H1 (cell line): Measurements from ENCODE around the gene GLIS2. TPM values are rescaled to one million over a fixed set of nuclear protein-coding genes. Genes with fewer than 3 reads are reported as not detected.

Experiments used
- CTCF ChIA-PET: fragments of 300-600 bp; sonication (Branson Sonifier 250); formaldehyde crosslinking; loops from one replicate; lab custom pipeline; 2021; ENCODE audit not compliant: partially characterized antibody; lab: Charles Lee
- POLR2A ChIA-PET: fragments of 300-600 bp; sonication (Branson Sonifier 250); formaldehyde crosslinking; loops from one replicate; lab custom pipeline; 2021; ENCODE audit warnings: inconsistent platforms; ENCODE audit not compliant: partially characterized antibody; lab: Charles Lee
- DNase-seq, 2 experiments: peaks; one replicate each; pipeline versions ENCODE4 v3.0.0 to v3.0.0-alpha.2; 2010 to 2022; ENCODE audit warnings: low spot score in 2 of 2, low read depth in 1 of 2, mixed read lengths in 1 of 2
- FAIRE-seq: peaks from 2 replicates; lab custom pipeline; 2011; peaks lifted over from hg19 to GRCh38; lab: Jason Lieb, UNC
- H2AFZ ChIP-seq: 2 replicates; pipeline ENCODE4 v1.8.1; 2012; ENCODE audit warnings: low read length, inconsistent platforms
- H2AK5ac ChIP-seq: 2 replicates; pipeline ENCODE4 v1.6.1; 2013; ENCODE audit warnings: low read depth, low read length
- H2BK120ac ChIP-seq: replicated peaks from 2 replicates; pipeline ENCODE3; 2013; ENCODE audit warnings: low read depth, low read length, inconsistent platforms
- H2BK12ac ChIP-seq: 2 replicates; pipeline ENCODE4 v1.6.1; 2013; ENCODE audit warnings: low read depth, low read length
- H2BK15ac ChIP-seq: 2 replicates; pipeline ENCODE4 v1.6.1; 2013; ENCODE audit warnings: low read length
- H2BK20ac ChIP-seq: 2 replicates; pipeline ENCODE4 v1.6.1; 2013; ENCODE audit warnings: low read length
- H2BK5ac ChIP-seq: 2 replicates; pipeline ENCODE4 v1.6.1; 2013; ENCODE audit warnings: low read depth, low read length
- H3K14ac ChIP-seq: 2 replicates; pipeline ENCODE4 v1.6.1; 2013; ENCODE audit warnings: inconsistent platforms; ENCODE audit not compliant: insufficient read length
- H3K18ac ChIP-seq: 2 replicates; pipeline ENCODE4 v1.6.1; 2013; ENCODE audit warnings: low read length; ENCODE audit errors: extremely low read depth
- H3K23ac ChIP-seq: 2 replicates; pipeline ENCODE4 v1.6.1; 2013; ENCODE audit warnings: inconsistent platforms; ENCODE audit not compliant: insufficient read length
- H3K23me2 ChIP-seq: 2 replicates; pipeline ENCODE4 v1.6.1; 2013; ENCODE audit warnings: low read depth, low read length
- H3K27ac ChIP-seq: 2 replicates; pipeline ENCODE4 v1.6.1; 2011; ENCODE audit warnings: low read depth, low read length, inconsistent platforms
- H3K27me3 ChIP-seq, 4 experiments: replicated peaks in 1 of 4; 1 replicate in 1 of 4; 2 replicates in 3 of 4; pipeline versions ENCODE4 v1.6.1 to v1.8.1; 2011 to 2013; ENCODE audit warnings: low read length in 3 of 4, mild to moderate bottlenecking in 3 of 4, inconsistent platforms in 2 of 4, mixed read lengths in 2 of 4, moderate library complexity in 1 of 4; ENCODE audit not compliant: control insufficient read depth in 3 of 4, insufficient read depth in 3 of 4; ENCODE audit errors: extremely low read depth in 1 of 4
- H3K36me3 ChIP-seq, 4 experiments: 2 replicates each; pipeline versions ENCODE4 v1.6.1 to v1.8.1; 2011 to 2013; ENCODE audit warnings: mild to moderate bottlenecking in 4 of 4, low read length in 3 of 4, moderate library complexity in 2 of 4, control low read depth in 1 of 4, inconsistent platforms in 1 of 4; ENCODE audit not compliant: insufficient read depth in 4 of 4, control insufficient read depth in 2 of 4
- H3K4ac ChIP-seq: replicated peaks from 2 replicates; pipeline ENCODE3; 2013; ENCODE audit warnings: low read length, low read depth, mixed read lengths, inconsistent platforms; ENCODE audit not compliant: insufficient read length
- H3K4me1 ChIP-seq, 4 experiments: replicated peaks in 1 of 4; 1 replicate in 1 of 4; 2 replicates in 3 of 4; pipeline versions ENCODE4 v1.6.1 to v1.8.1; 2011 to 2013; ENCODE audit warnings: low read length in 3 of 4, inconsistent platforms in 2 of 4, mixed read lengths in 1 of 4; ENCODE audit not compliant: insufficient read depth in 4 of 4, control insufficient read depth in 3 of 4
- H3K4me2 ChIP-seq, 2 experiments: 2 replicates each; pipeline versions ENCODE4 v1.6.1 to v1.8.1; 2011 to 2013; ENCODE audit warnings: low read depth in 2 of 2, low read length in 2 of 2, control low read depth in 1 of 2, inconsistent platforms in 1 of 2, mild to moderate bottlenecking in 1 of 2; ENCODE audit not compliant: insufficient read depth in 1 of 2
- H3K4me3 ChIP-seq, 4 experiments: fragments of 200-600, 300-600 bp in 1 of 4; sonication (generic), shearing (Covaris generic), sonication (Bioruptor Twin) in 1 of 4; 2 replicates each; pipeline versions ENCODE4 v1.5.1 to v1.8.1; 2011 to 2016; ENCODE audit warnings: low read length in 4 of 4, low read depth in 3 of 4, control low read depth in 2 of 4, inconsistent platforms in 2 of 4, mild to moderate bottlenecking in 2 of 4, mixed read lengths in 1 of 4, moderate library complexity in 1 of 4; ENCODE audit not compliant: insufficient read depth in 2 of 4; ENCODE audit errors: extremely low read depth in 1 of 4
- H3K56ac ChIP-seq: replicated peaks from 2 replicates; pipeline ENCODE3; 2013; ENCODE audit warnings: low read depth, mild to moderate bottlenecking, mixed read lengths, low read length, inconsistent platforms; ENCODE audit not compliant: insufficient read length
- H3K79me1 ChIP-seq: 2 replicates; pipeline ENCODE4 v1.6.1; 2013; ENCODE audit warnings: low read depth, low read length, control low read depth
- H3K79me2 ChIP-seq, 2 experiments: 2 replicates each; pipeline versions ENCODE4 v1.6.1 to v1.8.1; 2012 to 2013; ENCODE audit warnings: low read length in 2 of 2, mild to moderate bottlenecking in 2 of 2, inconsistent platforms in 1 of 2; ENCODE audit not compliant: insufficient read depth in 2 of 2, control insufficient read depth in 1 of 2
- H3K9ac ChIP-seq, 4 experiments: replicated peaks in 1 of 4; 1 replicate in 1 of 4; 2 replicates in 3 of 4; pipeline versions ENCODE4 v1.6.1 to v1.8.1; 2011 to 2013; ENCODE audit warnings: low read depth in 3 of 4, low read length in 3 of 4, control low read depth in 2 of 4, mild to moderate bottlenecking in 2 of 4, moderate library complexity in 2 of 4, inconsistent platforms in 1 of 4; ENCODE audit errors: extremely low read depth in 1 of 4
- H3K9me3 ChIP-seq, 2 experiments: 2 replicates each; pipeline versions ENCODE4 v1.6.1 to v1.8.1; 2012 to 2013; ENCODE audit warnings: mild to moderate bottlenecking in 2 of 2, moderate library complexity in 2 of 2, control low read depth in 1 of 2, inconsistent platforms in 1 of 2, low read depth in 1 of 2, low read length in 1 of 2, mixed read lengths in 1 of 2; ENCODE audit not compliant: insufficient read depth in 2 of 2
- H4K20me1 ChIP-seq, 2 experiments: replicated peaks in 1 of 2; 2 replicates each; pipeline versions ENCODE3 to v1.8.1; 2011 to 2013; ENCODE audit warnings: inconsistent platforms in 2 of 2, low read length in 2 of 2, mild to moderate bottlenecking in 1 of 2; ENCODE audit not compliant: insufficient read depth in 2 of 2, control insufficient read depth in 1 of 2
- H4K5ac ChIP-seq: 2 replicates; pipeline ENCODE4 v1.6.1; 2013; ENCODE audit warnings: low read length, low read depth, mixed read lengths, inconsistent platforms; ENCODE audit not compliant: insufficient read length
- H4K8ac ChIP-seq: 2 replicates; pipeline ENCODE4 v1.8.0; 2013; ENCODE audit warnings: mild to moderate bottlenecking, moderate library complexity, low read length, inconsistent platforms; ENCODE audit not compliant: insufficient read depth; ENCODE audit errors: extremely low read depth
- H4K91ac ChIP-seq: replicated peaks from 2 replicates; pipeline ENCODE3; 2013; ENCODE audit warnings: low read length, mixed read lengths, inconsistent platforms; ENCODE audit not compliant: insufficient read length
- CHD2 ChIP-seq: IDR thresholded peaks from 2 replicates; pipeline ENCODE4 v1.6.1; 2012; ENCODE audit warnings: low read length, improper control_type of control experiment
- CTCF ChIP-seq, 3 experiments: IDR thresholded peaks; 1 replicate in 2 of 3; 2 replicates in 1 of 3; pipeline versions ENCODE4 v1.5.1 to v1.6.1; 2011; ENCODE audit warnings: low read length in 3 of 3, mild to moderate bottlenecking in 3 of 3, inconsistent platforms in 2 of 3, low read depth in 1 of 3, moderate library complexity in 1 of 3; ENCODE audit not compliant: insufficient read depth in 1 of 3; ENCODE audit errors: control extremely low read depth in 1 of 3
- EZH2 ChIP-seq: fragments of 200-600 bp; sonication (generic); IDR thresholded peaks from 2 replicates; pipeline ENCODE4 v1.7.1; 2012; ENCODE audit warnings: low read depth, mild to moderate bottlenecking, moderate library complexity, low read length, inconsistent platforms; ENCODE audit not compliant: severe bottlenecking
- POU5F1 ChIP-seq: IDR thresholded peaks from 2 replicates; pipeline ENCODE4 v1.6.1; 2011; ENCODE audit warnings: low read depth, mild to moderate bottlenecking, low read length, moderate library complexity
- SP2 ChIP-seq: IDR thresholded peaks from 2 replicates; pipeline ENCODE4 v1.6.1; 2012; ENCODE audit warnings: mild to moderate bottlenecking, low read length, inconsistent platforms
- USF2 ChIP-seq: IDR thresholded peaks from 2 replicates; pipeline ENCODE4 v1.6.1; 2011; ENCODE audit warnings: low read length, improper control_type of control experiment
- WGBS, 2 experiments: shearing (Covaris generic) in 1 of 2; methylation state at CpG; one replicate each; pipeline versions ENCODE4 v1.1.6 to v1.1.7; 2013 to 2015; ENCODE audit warnings: low lambda C conversion rate in 2 of 2, mixed read lengths in 2 of 2, inconsistent platforms in 1 of 2, low coverage in 1 of 2, missing lambda C conversion rate in 1 of 2; ENCODE audit not compliant: insufficient replicate concordance in 2 of 2, insufficient coverage in 1 of 2, insufficient read length in 1 of 2; ENCODE audit errors: extremely low coverage in 1 of 2, missing lambda C conversion rate in 1 of 2; 5-methylcytosine and 5-hydroxymethylcytosine counted together
- polyA plus RNA-seq, 7 experiments: library from polyadenylated mRNA; depleted of rRNA in 3 of 7; stranded (reverse) in 5 of 7; unstranded in 2 of 7; fragments of >200 nt in 5 of 7; fragments of 200-250 nt in 2 of 7; gene quantifications; 1 replicate in 5 of 7; 2 replicates in 1 of 7; 4 replicates in 1 of 7; pipeline versions ENCODE4 v1.2.1 to v1.2.3, GENCODE V29; 2011 to 2013; ENCODE audit warnings: missing spikeins in 2 of 7, mixed read lengths in 2 of 7
- total RNA-seq: library from RNA; stranded (reverse); fragmentation: NEBNext Ultra II Directional; extraction: Animal tissue kit (Norgen Biotek cat#: 25700); gene quantifications from 2 replicates; pipeline ENCODE4 v1.2.1, GENCODE V29; 2021

The GLIS2 gene
- total and polyA plus RNA-seq, 2 of the 8 experiments (the other 6 are each of a cell fraction or from before 2014, with no cell fraction given) = 4.3 to 17.4 TPM

- Histone ChIP-seq H4K8ac (peak overlapping the region; percentile 71; the same call in 1 of the 2 replicates), H2BK5ac (0 out of 2 replicates have a peak overlapping the region, but pooled peaks have one; percentile 13), H4K5ac (no peak overlapping the region), H3K27me3 (no peaks in the 10 kb centered on the region), H3K14ac (no peak overlapping the region), H3K4ac (no peak overlapping the region), H3K4me2 (no peak overlapping the region), H3K36me3 (no peaks in the 10 kb centered on the region), H2AFZ (no peak overlapping the region), H2AK5ac (no peak overlapping the region), H3K9ac (no peak overlapping the region), H2BK12ac (peak overlapping the region; percentile 68; the same call in 1 of the 2 replicates), H2BK15ac (no peak overlapping the region), H3K23me2 (no peaks in the 10 kb centered on the region; the same call in 1 of the 2 replicates), H2BK20ac (no peak overlapping the region), H3K79me1 (peaks cover 13% of the 10 kb centered on the region), H4K91ac (peak overlapping the region; percentile 6), H3K27ac (no peak overlapping the region), H3K56ac (no peak overlapping the region), H3K23ac (no peak overlapping the region), H2BK120ac (no peak overlapping the region), H3K4me1 (peaks cover 0 to 44% (median 38%) of the 10 kb centered on the region in 4 experiments; a peak in 6 of 7 replicates), H4K20me1 (peaks cover 19 to 27% of the 10 kb centered on the region in 2 experiments), H3K79me2 (peaks cover 0 to 74% of the 10 kb centered on the region in 2 experiments; a peak in 2 of 4 replicates), H3K18ac (no peak overlapping the region), H3K9me3 (no peaks in the 10 kb centered on the region), H3K4me3 (no peak overlapping the region)
- POLR2A ChIA-PET = interaction anchor here (1.1 to 8.9 kb wide), 7 partner anchors 13 to 56 kb away, joined by 3 to 80 read pairs (median 7); partner anchors contain the start of genes PAM16 and TFAP4
- DNase-seq = no peak
- no peak for FAIRE-seq
- 89% methylated on average over 23 of the region's 30 CpGs; no CpG with 5 or more reads in 1 of the 2 experiments for WGBS, 2 experiments
- CTCF ChIA-PET = interaction anchor here (0.6 to 8.6 kb wide), 9 partner anchors 12 to 81 kb away, joined by 3 to 69 read pairs (median 7); no protein-coding TSS in a partner anchor
- TF ChIP-seq CTCF (IDR thresholded peaks at IDR 0.05; ENCODE audit: control extremely low read depth in 1 of 3, insufficient read depth in 1 of 3, low read depth in 1 of 3, low read length in 3 of 3) = no peak
- no peak for TF ChIP-seq POU5F1
- no peak for TF ChIP-seq EZH2
- no peak for TF ChIP-seq USF2
- TF ChIP-seq SP2 = no peak
- TF ChIP-seq CHD2 = no peak
Observed at GRCh38 chr16:4322121-4323052, 6.5 kb downstream of the GLIS2 start.
